Muscle layer of duodenum (tissue), 2 donors: ENCODE measurements around the gene CFAP65.

Experiments used
- H3K27ac ChIP-seq: one replicate; pipeline ENCODE4 v1.7.0; 2013; ENCODE audit warnings: mild to moderate bottlenecking, low read length
- H3K27me3 ChIP-seq: one replicate; pipeline ENCODE4 v1.7.0; 2013; ENCODE audit warnings: low read depth, mild to moderate bottlenecking, control low read depth, low read length
- H3K36me3 ChIP-seq, 2 donors: one replicate each; pipeline ENCODE4 v1.7.0; 2013; ENCODE audit warnings: low read length in 2 of 2, control low read depth in 1 of 2, mild to moderate bottlenecking in 1 of 2; ENCODE audit not compliant: insufficient read depth in 2 of 2, control insufficient read depth in 1 of 2
- H3K4me1 ChIP-seq, 2 donors: one replicate each; pipeline ENCODE4 v1.7.0; 2013; ENCODE audit warnings: low read length in 2 of 2, mild to moderate bottlenecking in 2 of 2, control low read depth in 1 of 2, moderate library complexity in 1 of 2; ENCODE audit not compliant: insufficient read depth in 2 of 2, control insufficient read depth in 1 of 2
- H3K4me3 ChIP-seq, 2 donors: one replicate each; pipeline ENCODE4 v1.7.0; 2013; ENCODE audit warnings: low read length in 2 of 2, low read depth in 1 of 2, mild to moderate bottlenecking in 1 of 2
- H3K9me3 ChIP-seq, 2 donors: one replicate each; pipeline ENCODE4 v1.7.0; 2013; ENCODE audit warnings: low read length in 2 of 2, control low read depth in 1 of 2, mild to moderate bottlenecking in 1 of 2; ENCODE audit not compliant: control insufficient read depth in 1 of 2
- donor health status: healthy.

Gene CFAP65

DNA sequence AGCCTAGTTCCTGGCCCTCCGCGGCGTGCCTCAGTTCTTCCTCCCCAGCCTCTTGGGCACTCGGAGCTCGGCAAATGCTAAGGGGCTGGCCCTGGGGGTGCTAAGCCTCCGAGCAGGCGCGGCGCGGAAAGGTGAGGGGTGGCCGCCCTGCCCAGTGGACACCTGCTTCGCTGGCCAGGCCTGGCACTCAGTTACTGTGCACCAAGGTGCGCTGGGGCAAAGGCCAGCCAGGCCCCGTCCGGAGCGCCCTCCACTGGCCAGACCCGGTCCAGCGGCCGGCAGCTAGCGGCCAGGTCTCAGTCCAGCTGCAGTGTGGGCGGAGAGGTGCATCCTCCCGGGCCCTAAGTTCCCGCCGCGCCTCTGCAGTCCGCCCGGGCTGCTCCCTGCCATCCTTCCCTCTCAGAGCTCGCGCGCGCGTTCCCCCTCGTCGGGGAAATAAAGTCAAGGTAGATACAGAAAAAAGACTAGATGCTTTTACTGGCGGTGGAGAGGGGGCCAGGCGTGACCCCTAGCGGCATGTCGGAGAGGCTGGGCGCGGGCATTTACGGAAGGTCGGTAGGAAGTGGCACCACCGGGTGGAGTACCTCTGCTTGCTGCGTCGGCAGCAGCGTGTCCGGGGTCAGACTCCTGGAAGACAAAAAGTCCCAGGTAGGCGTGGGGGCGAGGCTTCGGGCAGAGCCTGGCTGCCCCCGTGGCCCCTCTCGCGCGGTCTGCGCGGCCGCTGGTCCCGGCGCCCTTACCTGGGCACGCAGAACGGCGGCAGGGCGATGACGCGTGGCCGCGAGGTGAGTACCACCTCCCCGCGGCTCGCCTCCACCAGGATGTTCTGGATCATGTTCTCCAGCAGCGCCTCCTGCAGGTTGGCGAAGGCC, 38.7 kb downstream of the CFAP65 start:
- Histone ChIP-seq H3K27me3 (peaks cover 48% of the 10 kb centered on the region), H3K27ac (no peak overlapping the region), H3K36me3 (no peaks in the 10 kb centered on the region), H3K4me3 (peak overlapping the region; percentile 11 to 48), H3K4me1 (peaks cover 0 to 22% of the 10 kb centered on the region in 2 donors), H3K9me3 (no peaks in the 10 kb centered on the region)

DNA sequence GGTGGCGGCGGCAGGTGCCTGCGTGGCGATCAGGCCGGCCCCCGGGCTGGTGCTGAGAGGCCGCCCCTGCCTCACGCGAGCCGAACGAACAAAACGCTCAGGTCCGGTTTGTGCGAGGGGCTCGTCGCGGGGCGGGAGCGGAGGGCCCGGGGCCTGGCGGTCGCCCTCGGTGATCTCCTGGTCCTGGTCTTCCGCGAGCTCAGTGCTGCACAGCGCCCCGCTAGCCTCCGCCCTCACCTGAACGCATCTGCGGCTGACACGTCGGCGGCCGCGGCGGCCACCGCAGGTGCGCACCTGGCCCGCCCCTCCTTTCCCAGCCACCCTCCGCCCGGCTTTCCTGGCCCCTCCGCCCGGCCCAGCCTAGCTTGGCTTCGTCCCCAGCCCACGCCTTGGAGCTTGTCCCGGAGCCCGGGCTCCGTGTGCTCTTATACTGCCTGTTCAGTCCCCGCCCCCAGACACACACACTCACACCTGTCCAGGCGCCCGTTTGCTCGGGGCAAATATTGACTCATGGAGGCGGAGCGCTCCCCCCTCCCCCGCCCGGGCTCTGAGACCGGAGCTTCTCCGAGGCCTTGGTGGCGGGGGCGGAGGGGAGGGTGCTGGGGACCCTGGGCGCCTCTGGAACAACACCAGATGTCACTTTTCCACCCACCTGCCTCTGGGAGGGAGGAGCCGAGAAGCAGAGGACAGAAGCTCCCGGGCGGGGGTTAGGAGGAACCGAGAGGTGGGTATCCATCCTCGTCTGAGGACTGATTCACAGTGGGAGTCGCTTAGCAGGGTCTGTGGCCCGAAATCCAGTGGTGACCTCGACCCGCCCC, 39.5 kb downstream of the CFAP65 start:
- Histone ChIP-seq H3K9me3 (no peaks in the 10 kb centered on the region), H3K27me3 (peaks cover 48% of the 10 kb centered on the region), H3K4me1 (peaks cover 0 to 22% of the 10 kb centered on the region in 2 donors), H3K36me3 (no peaks in the 10 kb centered on the region), H3K4me3 (peak overlapping the region; percentile 11 to 48), H3K27ac (no peak overlapping the region)

DNA sequence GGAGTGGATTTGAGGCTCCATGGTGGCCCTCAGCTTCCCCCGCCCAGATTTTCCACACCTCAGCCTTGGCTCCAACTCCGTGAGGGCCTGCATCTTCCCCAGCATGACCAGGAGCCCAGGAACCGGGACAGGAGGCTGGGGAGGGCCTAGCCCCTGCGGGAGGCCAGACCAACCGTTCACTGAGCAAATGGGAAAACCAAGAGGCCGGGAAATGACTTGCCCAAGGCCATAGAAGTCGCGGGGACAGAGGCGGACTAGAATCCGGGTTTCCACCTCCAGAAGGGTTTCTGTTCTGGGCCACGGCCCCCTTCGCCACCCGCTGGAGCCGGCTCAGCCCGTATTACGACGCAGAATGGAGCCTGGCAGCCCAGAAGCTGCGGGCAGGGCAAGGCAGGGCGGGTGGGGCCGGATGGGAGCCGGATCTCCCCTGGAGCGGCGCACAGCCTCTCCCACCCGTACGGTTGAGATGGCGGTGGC, 40.2 kb downstream of the CFAP65 start:
- no peak overlapping the region for H3K4me3 ChIP-seq
- no peaks in the 10 kb centered on the region for H3K9me3 ChIP-seq
- H3K4me1 ChIP-seq, result peaks cover 0 to 27% of the 10 kb centered on the region in 2 donors
- peaks cover 48% of the 10 kb centered on the region for H3K27me3 ChIP-seq
- no peaks in the 10 kb centered on the region for H3K36me3 ChIP-seq
- no peak overlapping the region for H3K27ac ChIP-seq

DNA sequence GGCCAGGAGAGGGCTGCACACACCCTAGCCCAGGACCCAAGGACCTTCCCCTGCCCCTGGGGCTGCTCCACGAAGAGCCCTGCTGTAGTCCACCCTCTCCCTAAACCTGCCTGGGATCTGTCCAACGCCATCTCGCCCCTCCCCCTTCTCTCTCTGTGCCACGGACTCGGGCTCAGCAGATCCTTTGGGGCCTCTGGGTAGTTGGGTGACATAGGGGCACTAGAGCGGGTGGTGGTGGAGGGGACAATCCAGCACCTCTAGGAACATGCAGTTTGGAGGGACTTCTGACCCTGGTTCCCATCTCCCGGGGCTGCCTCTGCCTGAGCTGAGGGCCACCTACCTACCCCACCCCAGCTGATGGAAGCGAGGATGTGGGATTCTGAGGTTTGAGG, 40.8 kb downstream of the CFAP65 start:
- Histone ChIP-seq H3K36me3 (no peaks in the 10 kb centered on the region), H3K4me3 (no peak overlapping the region), H3K27ac (no peak overlapping the region), H3K9me3 (no peaks in the 10 kb centered on the region), H3K4me1 (peaks cover 0 to 33% of the 10 kb centered on the region in 2 donors), H3K27me3 (peaks cover 52% of the 10 kb centered on the region)

DNA sequence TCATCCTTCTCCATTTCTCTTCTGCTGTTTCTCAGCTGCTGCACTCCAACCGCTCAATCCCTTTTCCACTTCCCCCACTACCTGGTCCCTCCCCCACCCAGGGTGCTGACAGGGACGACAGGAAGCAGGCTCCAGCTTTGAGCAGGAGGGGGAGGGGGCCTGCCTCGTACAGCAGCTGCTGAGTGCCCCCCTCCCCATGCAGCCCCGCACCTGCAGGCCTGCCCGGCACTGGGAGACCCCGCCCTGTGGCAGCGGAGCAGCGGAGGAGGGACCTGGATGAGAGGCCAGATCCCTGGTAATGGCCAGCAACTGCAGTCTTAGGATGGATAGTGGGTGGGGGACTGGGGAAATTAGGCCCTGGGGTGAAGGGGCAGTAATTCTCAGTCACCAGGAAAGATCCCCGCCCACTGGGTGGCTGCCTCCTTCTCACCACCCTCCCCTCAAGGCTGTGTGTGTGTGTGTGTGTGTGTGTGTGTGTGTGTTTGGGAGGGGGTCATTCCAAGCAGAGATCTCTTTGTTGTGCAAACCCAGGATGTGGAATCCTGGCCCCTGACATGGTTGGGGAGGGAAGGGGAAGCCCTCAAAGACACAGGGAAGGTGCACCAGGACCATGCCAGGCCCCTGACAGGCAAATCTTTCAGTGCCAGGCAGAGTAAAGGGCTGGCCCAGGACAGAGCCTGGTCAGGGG, 41.3 kb downstream of the CFAP65 start:
- H3K36me3 ChIP-seq, result no peaks in the 10 kb centered on the region
- peaks cover 0 to 34% of the 10 kb centered on the region in 2 donors for H3K4me1 ChIP-seq
- peaks cover 58% of the 10 kb centered on the region for H3K27me3 ChIP-seq
- no peak overlapping the region for H3K27ac ChIP-seq
- no peak overlapping the region for H3K4me3 ChIP-seq
- H3K9me3 ChIP-seq, result no peaks in the 10 kb centered on the region

- Histone ChIP-seq H3K4me3 (no peak overlapping the region), H3K27me3 (peaks cover 61% of the 10 kb centered on the region), H3K4me1 (peaks cover 0 to 35% of the 10 kb centered on the region in 2 donors), H3K27ac (no peak overlapping the region), H3K36me3 (no peaks in the 10 kb centered on the region), H3K9me3 (no peaks in the 10 kb centered on the region)
These were observed 42.1 kb downstream of the CFAP65 start for GRCh38 chr2:218999021-218999880.

- H3K36me3 ChIP-seq, result no peaks in the 10 kb centered on the region
- peaks cover 61% of the 10 kb centered on the region for H3K27me3 ChIP-seq
- H3K4me3 ChIP-seq, result no peak overlapping the region
- no peaks in the 10 kb centered on the region for H3K9me3 ChIP-seq
- peaks cover 2 to 42% of the 10 kb centered on the region in 2 donors for H3K4me1 ChIP-seq
- H3K27ac ChIP-seq, result no peak overlapping the region
These were observed 42.8 kb downstream of the CFAP65 start for GRCh38 chr2:218998414-218999002.

- H3K4me1 ChIP-seq, result peaks cover 3 to 44% of the 10 kb centered on the region in 2 donors
- peaks cover 61% of the 10 kb centered on the region for H3K27me3 ChIP-seq
- no peaks in the 10 kb centered on the region for H3K9me3 ChIP-seq
- H3K27ac ChIP-seq, result no peak overlapping the region
- no peak overlapping the region for H3K4me3 ChIP-seq
- H3K36me3 ChIP-seq, result no peaks in the 10 kb centered on the region
These were observed 43.6 kb downstream of the CFAP65 start for GRCh38 chr2:218997731-218998130.

DNA sequence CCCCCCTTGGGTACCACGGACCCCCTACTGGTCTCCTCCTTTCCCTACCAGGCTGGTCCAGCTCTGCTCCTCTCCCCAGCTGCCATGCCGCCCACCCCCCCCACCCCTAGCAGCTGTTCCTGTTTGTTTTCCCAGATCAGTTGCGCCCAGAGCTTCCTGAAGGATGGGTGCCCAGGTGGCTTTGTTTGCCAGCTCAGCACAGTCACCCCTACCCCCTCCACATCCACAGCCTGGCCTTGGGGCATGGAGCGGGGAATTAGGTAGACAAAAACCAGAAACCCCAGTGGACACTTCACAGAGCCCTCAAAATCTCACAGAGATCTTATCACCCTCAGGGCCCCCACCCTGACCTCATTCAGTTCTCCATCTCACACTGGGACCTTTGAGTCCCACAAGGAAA, 44.4 kb downstream of the CFAP65 start:
- H3K9me3 ChIP-seq, result no peaks in the 10 kb centered on the region
- H3K27ac ChIP-seq, result no peak overlapping the region
- H3K36me3 ChIP-seq, result no peaks in the 10 kb centered on the region
- H3K4me3 ChIP-seq, result no peak overlapping the region
- H3K4me1 ChIP-seq, result peaks cover 3 to 39% of the 10 kb centered on the region in 2 donors
- H3K27me3 ChIP-seq, result peaks cover 61% of the 10 kb centered on the region

- Histone ChIP-seq H3K4me1 (peaks cover 3 to 31% of the 10 kb centered on the region in 2 donors), H3K36me3 (no peaks in the 10 kb centered on the region), H3K27ac (no peak overlapping the region), H3K27me3 (peaks cover 61% of the 10 kb centered on the region), H3K4me3 (peak overlapping the region; percentile 42 to 57), H3K9me3 (no peaks in the 10 kb centered on the region)
These were observed 45.2 kb downstream of the CFAP65 start for GRCh38 chr2:218995972-218996711.
